Pulmonary artery endothelial cell (primary cell): ENCODE results near the gene SUN3. TPM values are rescaled to one million over a fixed set of nuclear protein-coding genes. Genes with fewer than 3 reads are reported as not detected.
"Not testable (repeated sequence)": the region's sequence is repeated elsewhere in the genome, so short reads cannot be mapped to it uniquely, and the experiment has no call there.

Source experiments
- DNase-seq: peaks from one replicate; pipeline ENCODE4 v3.0.0-alpha.2; 2011; ENCODE audit warnings: low read depth, low spot score
- total RNA-seq: library from RNA; depleted of rRNA; stranded (reverse); fragments of >200 nt; gene quantifications from 2 replicates; pipeline ENCODE4 v1.2.3, GENCODE V29; 2014

Gene SUN3
- total RNA-seq, 1 donor from 2014 or later: not detected

DNA sequence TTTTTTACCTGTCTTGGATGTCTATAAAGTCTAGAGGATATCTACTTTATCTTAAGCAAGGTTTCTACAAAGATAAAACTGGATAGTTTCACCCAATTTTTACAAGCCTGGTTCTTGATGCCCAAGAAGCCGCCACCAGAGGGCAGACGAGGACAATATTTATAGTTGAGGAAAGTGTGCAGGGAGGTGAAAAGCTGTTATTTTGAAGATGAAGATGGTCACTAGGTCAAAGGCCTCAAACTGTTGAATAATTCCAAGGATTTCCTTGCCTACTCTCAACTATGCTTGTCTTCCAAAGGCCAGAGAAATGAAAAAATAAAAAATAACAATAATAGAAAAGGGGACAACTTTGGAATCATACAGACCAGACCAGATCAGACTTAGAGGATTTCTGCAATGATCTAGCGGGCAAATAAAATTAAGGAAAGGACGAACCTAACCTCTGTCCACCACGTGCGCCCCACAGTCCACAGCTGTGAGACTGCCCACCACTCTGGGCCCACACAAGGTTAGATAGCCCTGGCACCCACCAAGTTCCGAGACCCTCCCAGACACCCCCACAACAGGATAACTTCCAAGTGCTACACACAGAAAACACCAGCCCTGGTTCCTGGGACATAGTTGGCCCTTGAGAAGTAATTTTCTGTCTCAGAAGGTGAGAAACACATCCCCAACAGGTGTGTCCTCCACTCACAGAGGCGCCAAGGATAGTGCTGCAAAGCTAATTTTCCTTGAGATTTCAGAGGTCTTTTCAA, 83.5 kb downstream of the SUN3 start:
- DNase-seq: peak; percentile 51

DNA sequence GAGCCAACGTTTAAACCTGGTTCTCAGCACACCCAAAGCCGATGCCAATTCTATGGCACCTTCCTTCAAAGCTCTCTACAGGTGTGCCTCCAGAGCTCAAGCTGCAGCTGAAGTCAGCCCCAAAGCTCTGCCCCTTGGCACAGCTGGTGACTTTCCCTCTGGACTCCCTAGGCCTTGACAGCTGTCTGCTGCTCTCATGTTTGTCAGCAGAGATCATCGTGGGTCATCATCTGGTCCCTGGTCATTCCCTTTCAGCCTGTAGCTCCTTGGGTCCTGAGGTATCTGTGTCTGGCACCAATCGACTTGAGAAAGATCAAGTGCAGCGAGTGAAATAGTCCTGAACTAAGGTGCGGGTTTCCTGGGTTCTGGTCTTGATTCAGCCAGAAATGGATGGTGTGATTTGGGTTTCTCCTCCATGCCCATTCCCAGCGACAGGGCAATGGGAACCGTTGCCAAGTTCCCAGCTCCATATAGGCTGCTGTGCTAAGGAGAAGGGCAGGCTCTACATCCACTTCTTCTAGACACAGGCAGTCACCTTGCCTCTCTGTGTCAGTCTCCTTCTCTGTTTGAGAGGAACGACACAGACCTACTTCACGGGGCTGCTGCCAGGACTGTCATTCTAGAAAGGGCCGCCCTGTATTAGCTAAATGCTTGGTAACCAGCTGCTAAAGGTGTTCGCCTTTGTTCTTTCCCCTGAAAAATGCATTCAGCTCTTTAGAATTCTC, 84.2 kb downstream of the SUN3 start:
- no peak for DNase-seq

DNA sequence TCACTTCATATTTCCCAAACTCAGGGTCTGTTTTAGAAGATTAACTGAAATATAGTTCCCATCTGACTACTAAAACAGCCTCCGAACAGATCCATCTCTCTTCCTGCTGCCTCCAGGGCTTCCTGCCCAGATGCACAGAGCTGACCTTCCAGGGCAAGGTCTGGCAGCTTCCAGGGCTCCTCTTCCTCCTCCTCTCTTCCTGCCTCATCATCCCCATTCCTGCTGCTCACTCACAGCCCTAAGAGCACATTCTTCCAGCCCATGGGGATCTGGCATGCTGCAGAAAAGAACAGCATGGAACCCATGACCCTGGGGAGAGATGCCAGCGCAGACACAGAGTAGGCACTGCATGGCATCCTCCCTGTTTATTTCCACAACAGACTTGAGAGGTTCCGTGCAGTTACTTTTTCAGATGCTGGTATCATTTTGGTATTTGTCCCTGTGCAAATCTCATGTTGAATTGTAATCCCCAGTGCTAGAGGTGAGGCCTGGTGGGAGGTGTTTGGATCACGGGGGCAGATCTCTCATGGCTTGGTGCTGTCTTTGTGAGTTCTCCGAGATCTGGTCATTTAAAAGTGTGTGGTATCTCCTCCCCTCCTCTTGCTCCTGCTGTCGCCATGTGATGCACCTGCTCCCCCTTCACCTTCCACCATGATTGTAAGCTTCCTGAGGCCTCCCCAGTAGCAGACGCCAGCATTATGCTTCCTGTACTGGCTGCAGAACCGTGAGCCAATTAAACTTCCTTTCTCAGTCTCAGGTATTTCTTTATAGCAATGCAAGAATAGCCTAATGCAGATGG, 85.0 kb downstream of the SUN3 start:
- DNase-seq: no peak

DNA sequence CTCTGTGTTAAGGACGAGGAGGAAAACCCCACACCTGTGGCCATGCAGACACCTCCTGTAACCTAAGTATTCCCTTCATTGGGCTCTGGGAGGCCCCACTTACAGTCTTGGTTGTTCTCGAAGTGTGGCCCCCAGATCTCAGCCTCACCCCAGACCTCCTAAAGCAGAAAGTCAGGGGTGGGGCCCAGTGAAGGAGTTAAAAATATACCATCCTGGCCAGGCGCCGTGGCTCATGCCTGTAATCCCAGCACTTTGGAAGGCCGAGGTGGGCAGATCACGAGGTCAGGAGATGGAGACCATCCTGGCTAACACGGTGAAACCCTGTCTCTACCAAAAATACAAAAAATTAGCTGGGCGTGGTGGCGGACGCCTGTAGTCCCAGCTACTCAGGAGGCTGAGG, 86.3 kb downstream of the SUN3 start:
- not testable (repeated sequence) for DNase-seq

DNA sequence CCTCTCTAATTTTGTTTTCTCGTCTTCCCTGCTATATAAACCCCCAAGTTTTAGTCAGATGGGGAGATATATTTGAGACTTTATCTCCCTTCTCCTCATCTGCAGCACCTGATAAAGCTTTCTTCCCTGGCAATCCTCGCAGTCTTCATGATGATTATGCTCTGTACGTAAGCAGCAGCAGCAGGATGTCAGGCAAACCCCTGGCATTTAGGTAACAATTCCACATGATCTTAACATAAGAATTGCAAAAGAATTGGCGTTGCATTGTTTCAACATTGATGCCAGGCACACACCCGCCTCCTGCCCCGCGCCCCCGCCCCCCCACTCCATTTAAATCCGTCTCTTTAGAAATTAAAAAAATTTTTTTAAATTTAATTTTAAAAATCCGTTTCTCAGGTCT, 86.8 kb downstream of the SUN3 start:
- no peak for DNase-seq

DNA sequence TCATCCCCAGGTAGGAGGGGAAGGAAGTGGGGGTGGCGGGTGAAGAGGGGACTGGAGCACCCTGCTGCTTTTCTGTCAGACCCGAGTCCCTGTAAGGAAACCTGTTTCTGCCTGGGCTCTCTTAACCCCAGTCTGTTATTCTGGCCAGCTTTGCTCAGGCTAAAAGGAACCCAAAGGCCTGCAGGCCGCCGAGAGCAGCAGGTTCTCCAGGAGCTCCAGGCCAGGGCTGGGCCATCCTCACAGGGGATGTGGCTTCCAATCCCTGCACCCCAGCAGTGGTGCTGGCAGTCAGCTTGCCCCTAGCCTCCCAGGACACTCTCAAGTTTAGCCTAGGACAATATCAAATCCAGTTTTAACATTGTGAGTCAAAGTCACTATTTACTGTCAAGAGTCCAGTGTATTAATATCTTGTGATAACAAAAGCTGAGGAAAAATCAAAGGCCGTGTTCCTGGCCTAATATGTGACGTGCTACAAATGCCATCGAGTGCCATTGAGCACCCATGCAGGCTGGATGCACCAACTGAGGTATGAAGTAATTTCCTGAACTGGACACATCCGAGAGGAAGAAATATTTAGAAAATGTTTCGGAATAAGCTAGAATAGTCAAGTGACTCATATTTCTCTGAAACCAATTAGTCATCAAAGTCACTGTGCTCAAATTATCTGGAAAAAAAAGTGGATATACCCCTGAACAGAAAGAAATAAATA, 87.6 kb downstream of the SUN3 start:
- DNase-seq: peak; percentile 88

DNA sequence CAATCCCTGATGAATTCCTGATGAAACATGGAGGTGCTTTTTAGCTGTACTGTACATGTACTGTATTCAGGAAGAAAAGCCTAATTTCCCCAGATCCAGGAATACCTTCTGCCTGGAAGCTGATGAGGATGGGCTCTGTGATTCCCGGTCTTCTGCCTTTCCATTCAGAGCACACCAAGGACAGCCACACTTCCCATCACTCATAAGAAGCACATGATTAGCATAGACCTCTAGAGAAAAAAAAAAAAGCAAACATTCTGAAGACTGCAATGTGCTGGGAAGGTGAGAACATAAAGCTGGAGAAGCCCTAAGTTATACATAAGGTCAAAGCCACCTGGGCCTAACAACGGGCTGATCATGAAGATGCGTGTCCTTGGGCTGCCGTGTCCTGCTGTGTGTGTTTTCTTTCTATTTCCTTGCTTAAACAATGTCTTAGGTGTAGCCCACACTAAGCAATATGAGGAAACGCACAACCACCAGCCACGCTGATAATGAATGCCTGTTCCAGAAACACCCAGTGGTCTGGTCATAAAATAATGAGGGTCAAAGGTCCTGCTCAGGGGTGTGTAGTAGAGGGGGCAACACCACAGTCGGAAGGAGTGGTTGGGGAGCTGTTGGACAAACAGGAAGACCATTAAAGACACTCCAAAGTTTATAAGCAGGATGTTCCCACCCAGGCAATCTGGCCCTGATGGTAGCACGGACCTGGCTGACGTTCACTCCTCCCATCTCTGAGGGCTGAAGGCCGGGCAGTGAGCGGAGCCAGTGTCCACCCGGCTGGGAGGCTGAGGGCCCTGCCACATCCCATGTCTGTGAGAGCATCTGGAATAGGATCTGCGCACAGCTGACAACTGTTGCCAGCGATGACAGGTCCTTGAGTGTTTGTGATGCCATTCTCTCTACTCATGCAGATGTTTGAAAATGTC, 88.6 kb downstream of the SUN3 start:
- no peak for DNase-seq

DNA sequence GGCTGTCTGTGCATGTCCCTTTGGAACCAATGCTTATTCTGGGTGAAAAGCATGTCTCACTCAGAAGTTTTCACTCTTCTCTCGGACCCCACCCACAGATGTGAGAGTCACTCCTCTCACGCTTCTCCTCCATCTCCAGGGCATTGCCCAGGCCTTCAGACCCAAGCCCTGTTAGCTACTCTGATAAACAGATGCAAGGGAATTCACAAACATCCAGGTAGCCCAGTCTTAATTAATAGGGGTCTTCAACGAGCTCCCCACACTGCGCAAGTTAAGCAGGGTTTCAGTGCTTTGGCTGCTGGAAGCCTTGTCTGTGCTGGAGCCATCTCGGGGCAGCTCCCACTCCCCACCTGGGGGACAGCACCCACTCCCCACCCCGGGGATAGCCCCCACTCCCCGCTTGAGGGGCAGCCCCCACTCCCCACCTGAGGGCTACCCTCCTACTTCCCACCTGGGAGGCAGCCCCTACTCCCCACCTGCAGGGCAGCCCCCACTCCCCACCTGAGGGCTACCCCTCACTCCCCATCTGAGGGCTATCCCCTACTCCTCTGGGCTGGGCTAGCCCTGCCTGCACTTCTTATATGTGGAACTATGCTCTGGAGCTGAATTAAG, 89.4 kb downstream of the SUN3 start:
- DNase-seq: no peak

DNA sequence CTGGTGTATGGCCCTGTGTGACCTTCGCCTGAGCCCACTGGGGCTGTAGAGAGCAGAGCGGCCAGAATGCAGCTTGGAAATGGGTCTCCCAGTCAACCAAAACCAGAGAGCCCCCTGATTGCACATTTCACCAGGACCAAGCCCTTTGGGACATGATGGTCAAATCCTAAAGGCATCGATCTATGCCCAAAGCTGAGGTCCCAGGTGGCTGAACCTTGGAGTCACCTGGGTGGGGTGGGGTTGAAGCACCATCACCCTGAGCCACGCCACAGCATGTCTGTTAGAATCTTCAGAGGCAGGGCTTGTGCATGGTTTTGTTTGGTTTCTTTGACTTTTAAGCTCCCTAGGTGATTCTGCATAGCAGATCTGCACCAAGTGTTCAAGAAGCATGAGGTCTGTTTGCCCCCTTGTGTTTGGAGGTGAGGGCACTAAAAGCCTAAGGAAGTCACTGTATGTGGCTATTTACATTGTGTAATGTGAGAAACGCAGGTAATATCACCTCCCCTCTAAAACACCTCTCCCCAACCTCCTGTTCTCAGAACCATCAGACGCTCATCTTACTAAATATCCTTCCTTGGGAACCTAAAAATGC, 90.2 kb downstream of the SUN3 start:
- no peak for DNase-seq

DNA sequence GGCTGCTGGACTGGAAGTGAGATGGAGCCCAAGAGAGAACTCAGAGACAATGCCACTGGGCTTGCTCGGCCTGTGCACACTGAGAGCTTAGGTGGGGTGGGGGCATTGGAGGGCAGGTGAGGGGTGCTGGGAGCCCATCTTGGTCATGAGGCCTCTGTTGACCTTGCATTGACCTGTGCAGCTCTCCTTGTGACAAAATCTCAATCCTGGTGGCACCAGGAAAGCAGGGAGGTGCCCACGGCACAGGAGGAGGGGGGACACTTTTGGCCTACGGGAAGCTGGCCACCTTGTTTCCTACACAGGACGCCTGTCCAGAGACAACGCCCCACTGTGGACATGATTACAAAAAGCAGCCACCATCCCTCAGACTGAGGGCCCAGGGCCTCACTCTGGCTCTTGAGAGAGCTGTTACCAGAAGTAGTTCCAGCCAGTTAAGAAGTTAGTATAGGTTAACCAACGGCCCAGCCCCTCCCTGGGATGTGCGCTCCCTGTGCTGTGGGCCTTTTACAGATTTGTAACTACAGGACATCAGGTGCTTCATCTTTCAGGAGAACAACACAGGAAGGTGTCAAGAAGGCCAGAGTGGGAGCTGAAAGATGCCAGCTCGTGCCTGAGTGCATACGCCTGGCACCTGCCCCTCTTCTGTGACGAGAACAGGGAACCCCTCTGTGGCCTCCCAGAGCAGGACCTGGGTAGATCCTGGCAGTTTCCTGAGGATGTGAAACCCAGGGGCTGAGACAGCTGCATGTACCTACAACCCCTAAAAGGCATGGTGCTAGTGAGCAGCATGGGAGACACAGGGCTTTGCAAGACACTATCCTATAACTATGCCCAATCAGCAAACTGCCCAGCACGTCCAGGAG, 91.0 kb downstream of the SUN3 start:
- no peak for DNase-seq

Other genes with a start within 250 kb of the SUN3 start
- 1.1 and 2.1 TPM in 2 replicates for gene PKD1L1, start 80.6 kb downstream of the SUN3 start, total RNA-seq
- 19.2 and 28.5 TPM in 2 replicates for gene HUS1, start 49.5 kb downstream of the SUN3 start, total RNA-seq
- gene C7orf57, start 6.4 kb upstream of the SUN3 start, total RNA-seq: under 0.01 and 0.11 TPM in 2 replicates
- 38.7 and 54.6 TPM in 2 replicates for gene UPP1, start 60.2 kb upstream of the SUN3 start, total RNA-seq
- gene ABCA13, start 142.4 kb upstream of the SUN3 start, total RNA-seq: not detected in 2 replicates